ENCODE data around the gene CLASP1. TPM values are rescaled to one million over a fixed set of nuclear protein-coding genes. Genes with fewer than 3 reads are reported as not detected.

Gene CLASP1
- total RNA-seq, 6 experiments from 2014 or later = 38.2 to 49.0 (median 41.1) TPM

DNA sequence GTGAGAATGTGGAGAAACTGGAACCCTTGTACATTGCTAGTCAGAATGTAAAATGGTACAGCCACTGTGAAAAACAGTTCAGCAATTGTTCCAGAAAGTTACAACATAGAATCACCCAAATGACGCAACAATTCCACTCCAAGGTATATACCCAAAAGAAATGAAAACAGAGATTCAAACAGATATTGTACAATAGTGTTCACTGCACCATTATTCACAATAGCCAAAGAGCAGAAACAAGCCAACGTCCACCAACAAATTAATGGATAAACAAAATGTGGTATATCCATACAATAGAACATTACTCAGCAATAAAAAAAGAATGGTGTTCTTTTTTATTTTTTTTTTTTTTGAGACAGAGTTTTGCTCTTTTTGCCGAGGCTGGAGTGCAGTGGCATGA is 10.9 kb downstream of the CLASP1 start:
- H3K9me3 Mint-ChIP-seq = no peaks in the 10 kb centered on the region
- TF ChIP-seq, protein P1, sequence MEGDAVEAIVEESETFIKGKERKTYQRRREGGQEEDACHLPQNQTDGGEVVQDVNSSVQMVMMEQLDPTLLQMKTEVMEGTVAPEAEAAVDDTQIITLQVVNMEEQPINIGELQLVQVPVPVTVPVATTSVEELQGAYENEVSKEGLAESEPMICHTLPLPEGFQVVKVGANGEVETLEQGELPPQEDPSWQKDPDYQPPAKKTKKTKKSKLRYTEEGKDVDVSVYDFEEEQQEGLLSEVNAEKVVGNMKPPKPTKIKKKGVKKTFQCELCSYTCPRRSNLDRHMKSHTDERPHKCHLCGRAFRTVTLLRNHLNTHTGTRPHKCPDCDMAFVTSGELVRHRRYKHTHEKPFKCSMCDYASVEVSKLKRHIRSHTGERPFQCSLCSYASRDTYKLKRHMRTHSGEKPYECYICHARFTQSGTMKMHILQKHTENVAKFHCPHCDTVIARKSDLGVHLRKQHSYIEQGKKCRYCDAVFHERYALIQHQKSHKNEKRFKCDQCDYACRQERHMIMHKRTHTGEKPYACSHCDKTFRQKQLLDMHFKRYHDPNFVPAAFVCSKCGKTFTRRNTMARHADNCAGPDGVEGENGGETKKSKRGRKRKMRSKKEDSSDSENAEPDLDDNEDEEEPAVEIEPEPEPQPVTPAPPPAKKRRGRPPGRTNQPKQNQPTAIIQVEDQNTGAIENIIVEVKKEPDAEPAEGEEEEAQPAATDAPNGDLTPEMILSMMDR (IDR thresholded peaks at IDR 0.05) = no peak
- DNase-seq = no peak
- no peaks in the 10 kb centered on the region for H3K27me3 Mint-ChIP-seq (ENCODE audit: insufficient read depth)
- H3K4me3 Mint-ChIP-seq = no peak overlapping the region
- peaks cover 50% of the 10 kb centered on the region for H3K4me1 Mint-ChIP-seq (ENCODE audit: low read depth)
- H3K36me3 Mint-ChIP-seq (ENCODE audit: low read depth) = peaks cover 15% of the 10 kb centered on the region
- no peak overlapping the region for H3K27ac Mint-ChIP-seq

DNA sequence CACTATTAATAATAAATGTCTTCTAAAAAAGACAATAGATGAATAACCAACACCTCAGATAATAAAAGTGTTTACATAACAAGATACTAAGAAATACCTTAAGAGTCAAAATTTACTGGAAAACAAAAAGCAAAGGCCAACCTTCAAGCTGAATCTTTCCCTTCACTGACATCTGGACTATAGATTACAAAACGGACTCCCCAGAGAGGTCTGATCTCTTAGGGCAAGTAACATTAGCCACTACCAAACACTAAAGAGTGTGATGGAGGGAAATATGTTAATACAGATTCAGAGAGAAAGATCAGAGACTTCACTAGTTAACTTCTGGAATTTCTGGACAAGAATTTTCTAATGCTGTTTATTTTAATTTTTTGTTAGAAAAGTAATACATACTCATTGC is 13.9 kb downstream of the CLASP1 start:
- TF ChIP-seq, protein P1 (IDR thresholded peaks at IDR 0.05) = no peak
- Mint-ChIP-seq H3K9me3 (no peaks in the 10 kb centered on the region), H3K27ac (peak overlapping the region; percentile 95), H3K27me3 (ENCODE audit: insufficient read depth) (no peaks in the 10 kb centered on the region), H3K36me3 (ENCODE audit: low read depth) (peaks cover 15% of the 10 kb centered on the region), H3K4me1 (ENCODE audit: low read depth) (peaks cover 46% of the 10 kb centered on the region), H3K4me3 (peak overlapping the region; percentile 71)
- no peak for DNase-seq

DNA sequence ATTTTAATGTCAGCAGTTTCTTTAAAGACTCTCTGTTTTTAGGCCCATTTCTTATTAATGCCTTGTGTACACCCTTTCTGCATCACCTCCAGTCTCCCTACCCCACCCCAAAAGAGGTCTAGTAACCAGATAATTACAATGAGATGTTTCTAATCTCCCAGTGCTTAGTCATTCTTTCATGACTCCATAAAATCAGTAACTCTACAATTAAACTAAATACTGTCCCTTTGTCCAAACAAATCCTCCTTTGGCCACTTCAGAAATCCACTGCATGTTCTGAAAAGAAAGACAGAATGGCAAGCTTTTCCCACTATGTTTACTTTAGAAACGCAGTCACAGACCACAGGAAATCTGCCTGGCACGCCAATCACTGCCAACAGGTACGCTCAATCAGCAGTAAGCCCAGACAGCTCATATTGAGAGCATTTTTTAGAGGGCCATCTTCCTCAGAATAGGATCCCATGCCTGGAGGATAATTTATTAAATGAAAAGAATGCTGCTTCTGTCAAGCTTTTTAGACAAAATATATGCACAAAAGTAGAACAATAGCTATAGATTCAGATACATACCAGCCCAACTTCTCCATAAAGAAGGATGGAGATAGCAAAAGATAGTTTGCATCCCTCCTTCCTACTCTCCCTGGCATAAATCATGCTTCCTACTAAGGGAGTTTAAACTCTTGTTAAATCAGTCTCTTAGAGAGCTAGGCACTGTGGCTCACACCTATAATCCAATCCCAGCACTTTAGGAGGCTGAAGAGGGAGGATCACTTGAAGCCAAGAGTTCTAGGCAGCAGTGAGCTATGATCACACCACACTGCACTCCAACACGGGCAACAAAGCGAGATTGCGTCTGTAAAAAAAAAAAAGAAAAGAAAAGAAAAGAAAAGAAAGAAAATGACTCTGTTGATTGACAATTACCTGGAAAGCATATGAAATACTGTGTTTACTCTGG is 14.6 kb downstream of the CLASP1 start:
- peak overlapping the region; percentile 95 for H3K27ac Mint-ChIP-seq
- peaks cover 9% of the 10 kb centered on the region for H3K36me3 Mint-ChIP-seq (ENCODE audit: low read depth)
- no peaks in the 10 kb centered on the region for H3K27me3 Mint-ChIP-seq (ENCODE audit: insufficient read depth)
- H3K9me3 Mint-ChIP-seq = no peaks in the 10 kb centered on the region
- TF ChIP-seq, protein P1 (IDR thresholded peaks at IDR 0.05) = no peak
- peak; percentile 70 for DNase-seq
- H3K4me1 Mint-ChIP-seq (ENCODE audit: low read depth) = peaks cover 46% of the 10 kb centered on the region
- H3K4me3 Mint-ChIP-seq = peak overlapping the region; percentile 71

DNA sequence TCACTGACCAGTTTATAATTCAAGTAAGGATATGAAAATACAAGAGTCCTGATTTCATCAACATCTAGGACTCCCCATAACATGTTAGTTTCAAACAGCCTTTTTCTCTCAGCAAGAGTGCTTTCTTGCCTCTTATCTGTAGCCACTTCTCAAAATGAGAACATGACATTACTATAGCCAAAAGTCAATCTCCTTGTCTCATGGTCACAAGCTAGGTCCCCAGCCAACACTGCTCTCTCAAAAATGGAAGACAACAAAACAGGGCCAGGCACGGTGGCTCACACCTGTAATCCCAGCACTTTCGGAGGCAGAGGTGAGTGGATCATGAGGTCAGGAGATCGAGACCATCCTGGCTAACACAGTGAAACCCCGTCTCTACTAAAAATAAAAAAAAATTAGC is 15.8 kb downstream of the CLASP1 start:
- Mint-ChIP-seq H3K4me3 (no peak overlapping the region; the same call in 1 of the 2 replicates), H3K27ac (peak overlapping the region; percentile 95), H3K27me3 (ENCODE audit: insufficient read depth) (no peaks in the 10 kb centered on the region), H3K9me3 (no peaks in the 10 kb centered on the region), H3K36me3 (ENCODE audit: low read depth) (peaks cover 8% of the 10 kb centered on the region), H3K4me1 (ENCODE audit: low read depth) (peaks cover 45% of the 10 kb centered on the region)
- no peak for DNase-seq
- TF ChIP-seq, protein P1 (IDR thresholded peaks at IDR 0.05) = no peak

DNA sequence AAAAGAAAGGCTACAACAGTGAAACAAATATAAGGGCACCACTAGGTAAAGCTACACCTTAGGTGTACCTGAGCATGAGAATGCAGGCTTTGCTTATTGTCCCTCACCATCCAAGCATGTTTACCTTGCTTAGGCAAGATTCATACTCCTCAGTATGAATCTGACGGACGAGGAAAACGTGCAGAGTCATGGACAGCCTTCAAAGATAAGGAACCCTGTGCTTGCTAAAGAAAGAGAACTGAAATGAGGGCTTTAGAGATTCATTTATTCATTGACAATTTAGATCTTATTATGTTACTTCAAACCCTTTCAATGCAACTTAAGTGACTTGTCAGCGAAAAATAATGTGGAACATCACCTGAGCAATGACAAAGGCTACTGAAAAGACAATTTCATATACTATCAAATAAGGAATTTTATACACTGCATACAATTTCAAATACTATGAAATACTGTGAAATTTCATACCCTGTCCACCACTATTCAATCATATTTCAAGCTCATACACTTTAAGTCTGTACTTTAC is 21.7 kb downstream of the CLASP1 start:
- TF ChIP-seq, protein P1 (IDR thresholded peaks at IDR 0.05) = no peak
- H3K4me3 Mint-ChIP-seq = no peak overlapping the region
- no peaks in the 10 kb centered on the region for H3K9me3 Mint-ChIP-seq
- no peaks in the 10 kb centered on the region for H3K27me3 Mint-ChIP-seq (ENCODE audit: insufficient read depth)
- no peak overlapping the region for H3K27ac Mint-ChIP-seq
- H3K36me3 Mint-ChIP-seq (ENCODE audit: low read depth) = peaks cover 11% of the 10 kb centered on the region; the same call in 1 of the 2 replicates
- H3K4me1 Mint-ChIP-seq (ENCODE audit: low read depth) = peaks cover 10% of the 10 kb centered on the region
- DNase-seq = no peak

All from HFFc6 (cell line).